NCI-H69 (cell line): ENCODE results near the gene PLB1.
A peak's percentile ranks its signal among the peaks of the same experiment; 100 is the strongest.

Experiments
- DNase-seq: peaks from one replicate; lab custom pipeline; 2025; lab: John Stamatoyannopoulos, UW

PLB1 gene

GRCh38 chr2:28590496-28591301, 94.8 kb downstream of the PLB1 start:
- no peak for DNase-seq

GRCh38 chr2:28591711-28592335, 96.0 kb downstream of the PLB1 start:
- DNase-seq = no peak

GRCh38 chr2:28592481-28592880, 96.6 kb downstream of the PLB1 start:
- DNase-seq = no peak

GRCh38 chr2:28593160-28593755, 97.4 kb downstream of the PLB1 start:
- DNase-seq = no peak

GRCh38 chr2:28594000-28594331, 98.1 kb downstream of the PLB1 start:
- no peak for DNase-seq

- DNase-seq = peak; percentile 79
Measured at GRCh38 chr2:28594332-28595108, 98.7 kb downstream of the PLB1 start.

- DNase-seq = no peak
Measured at GRCh38 chr2:28595323-28595722, 99.5 kb downstream of the PLB1 start.

GRCh38 chr2:28598484-28598883, 102.6 kb downstream of the PLB1 start:
- DNase-seq = no peak

- DNase-seq = no peak
Measured at GRCh38 chr2:28600181-28600580, 104.3 kb downstream of the PLB1 start.

GRCh38 chr2:28601616-28602015, 105.8 kb downstream of the PLB1 start:
- no peak for DNase-seq

- no peak for DNase-seq
Measured at GRCh38 chr2:28602136-28602660, 106.3 kb downstream of the PLB1 start.

- no peak for DNase-seq
Measured at GRCh38 chr2:28602751-28603639, 107.1 kb downstream of the PLB1 start.

GRCh38 chr2:28603821-28604220, 108.0 kb downstream of the PLB1 start:
- no peak for DNase-seq

GRCh38 chr2:28604284-28604843, 108.5 kb downstream of the PLB1 start:
- no peak for DNase-seq

- no peak for DNase-seq
Measured at GRCh38 chr2:28606986-28607441, 111.2 kb downstream of the PLB1 start.

GRCh38 chr2:28607730-28608499, 112.1 kb downstream of the PLB1 start:
- peak; percentile 31 for DNase-seq

GRCh38 chr2:28608500-28609424, 112.9 kb downstream of the PLB1 start:
- DNase-seq = no peak

GRCh38 chr2:28610583-28611201, 114.8 kb downstream of the PLB1 start:
- no peak for DNase-seq
